Immature natural killer cell (primary cell): Measurements from ENCODE around the gene PNCK. TPM values are rescaled to one million over a fixed set of nuclear protein-coding genes. Genes with fewer than 3 reads are reported as not detected.
"Not testable (repeated sequence)": the region's sequence is repeated elsewhere in the genome, so short reads cannot be mapped to it uniquely, and the experiment has no call there.

Experiments used
- DNase-seq, 3 donors: peaks; one replicate each; pipeline ENCODE4 v3.0.0; 2022; ENCODE audit warnings: mixed read lengths in 1 of 3
- H3K27ac Mint-ChIP-seq, 6 donors: one replicate each; pipeline ENCODE4 v1.8.0; 2020; ENCODE audit warnings: mixed read lengths in 6 of 6, mild to moderate bottlenecking in 5 of 6, inconsistent platforms in 4 of 6, moderate library complexity in 3 of 6
- H3K27me3 Mint-ChIP-seq, 3 donors: one replicate each; pipeline ENCODE4 v1.8.0; 2020 to 2021; ENCODE audit warnings: low read depth in 3 of 3, mild to moderate bottlenecking in 3 of 3, mixed read lengths in 3 of 3, moderate library complexity in 3 of 3, inconsistent platforms in 1 of 3
- H3K36me3 Mint-ChIP-seq, 3 donors: one replicate each; pipeline ENCODE4 v1.8.0; 2020; ENCODE audit warnings: mixed read lengths in 3 of 3, inconsistent platforms in 2 of 3, mild to moderate bottlenecking in 2 of 3
- H3K4me1 Mint-ChIP-seq, 2 donors: one replicate each; pipeline ENCODE4 v1.8.0; 2020; ENCODE audit warnings: inconsistent platforms in 2 of 2, mild to moderate bottlenecking in 2 of 2, mixed read lengths in 2 of 2, moderate library complexity in 1 of 2
- H3K4me3 Mint-ChIP-seq, 5 donors: one replicate each; pipeline ENCODE4 v1.8.0; 2020; ENCODE audit warnings: mild to moderate bottlenecking in 5 of 5, mixed read lengths in 5 of 5, inconsistent platforms in 3 of 5, moderate library complexity in 3 of 5
- H3K9me3 Mint-ChIP-seq, 6 donors: one replicate each; pipeline ENCODE4 v1.8.0; 2020; ENCODE audit warnings: mild to moderate bottlenecking in 6 of 6, mixed read lengths in 6 of 6, inconsistent platforms in 4 of 6, moderate library complexity in 3 of 6
- polyA plus RNA-seq, 3 donors: library from polyadenylated mRNA; unstranded; fragments of 300-500 nt; fragmentation: Illumina TruSeq; gene quantifications; one replicate each; pipeline ENCODE4 v1.2.3, GENCODE V29; 2021

The PNCK gene
- polyA plus RNA-seq, 3 donors from 2014 or later, result not detected

DNA sequence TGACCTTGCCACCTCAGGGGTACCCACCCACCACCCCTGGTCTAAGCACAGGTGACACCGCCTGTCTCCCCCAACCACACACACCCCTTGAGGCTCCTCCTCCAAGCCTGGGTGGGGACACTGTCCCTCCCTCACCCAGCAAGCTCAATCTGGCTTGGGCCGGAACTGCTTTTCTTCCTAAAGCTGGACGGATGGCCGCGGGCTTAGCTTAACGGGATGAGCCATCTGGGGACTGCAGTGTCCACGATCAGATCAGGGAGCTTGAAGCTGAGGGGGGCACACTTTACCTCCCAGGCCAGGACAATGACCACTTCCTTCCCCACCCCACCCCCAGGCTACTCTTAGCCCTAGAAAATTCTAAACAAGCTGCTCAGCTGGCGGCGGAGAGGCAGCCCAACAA lies 13.1 kb upstream of the PNCK start:
- Mint-ChIP-seq H3K36me3 (no peaks in the 10 kb centered on the region), H3K27ac (no peak overlapping the region), H3K4me1 (no peaks in the 10 kb centered on the region), H3K4me3 (no peak overlapping the region), H3K27me3 (peaks cover 4 to 7% (median 4%) of the 10 kb centered on the region in 3 donors), H3K9me3 (peaks cover 0 to 2% (median 0%) of the 10 kb centered on the region in 6 donors)
- no peak for DNase-seq

GRCh38 chrX:153685751-153686696 lies 12.4 kb upstream of the PNCK start:
- Mint-ChIP-seq H3K4me3 (no peak overlapping the region), H3K27me3 (peaks cover 4 to 6% (median 4%) of the 10 kb centered on the region in 3 donors), H3K4me1 (no peaks in the 10 kb centered on the region), H3K27ac (no peak overlapping the region), H3K36me3 (no peaks in the 10 kb centered on the region), H3K9me3 (peaks cover 0 to 2% (median 0%) of the 10 kb centered on the region in 6 donors)
- no peak for DNase-seq

- no peak overlapping the region for H3K4me3 Mint-ChIP-seq
- peaks cover 0 to 2% (median 0%) of the 10 kb centered on the region in 6 donors for H3K9me3 Mint-ChIP-seq
- DNase-seq, result no peak
- H3K36me3 Mint-ChIP-seq, result no peaks in the 10 kb centered on the region
- peaks cover 2 to 4% (median 3%) of the 10 kb centered on the region in 3 donors for H3K27me3 Mint-ChIP-seq
- H3K27ac Mint-ChIP-seq, result no peak overlapping the region
- no peaks in the 10 kb centered on the region for H3K4me1 Mint-ChIP-seq
These were observed 11.5 kb upstream of the PNCK start for GRCh38 chrX:153685156-153685536.

GRCh38 chrX:153684467-153685155 lies 11.0 kb upstream of the PNCK start:
- no peak overlapping the region for H3K4me3 Mint-ChIP-seq
- peaks cover 2 to 3% (median 2%) of the 10 kb centered on the region in 3 donors for H3K27me3 Mint-ChIP-seq
- H3K36me3 Mint-ChIP-seq, result no peaks in the 10 kb centered on the region
- H3K27ac Mint-ChIP-seq, result no peak overlapping the region
- no peaks in the 10 kb centered on the region for H3K4me1 Mint-ChIP-seq
- no peak for DNase-seq
- H3K9me3 Mint-ChIP-seq, result peaks cover 0 to 2% (median 0%) of the 10 kb centered on the region in 6 donors

GRCh38 chrX:153683486-153683885 lies 9.9 kb upstream of the PNCK start:
- H3K9me3 Mint-ChIP-seq, H3K4me3 Mint-ChIP-seq, DNase-seq, H3K36me3 Mint-ChIP-seq, H3K4me1 Mint-ChIP-seq, H3K27ac Mint-ChIP-seq, H3K27me3 Mint-ChIP-seq: not testable (repeated sequence)

GRCh38 chrX:153681175-153681574 lies 7.6 kb upstream of the PNCK start:
- no peak overlapping the region for H3K4me3 Mint-ChIP-seq
- H3K4me1 Mint-ChIP-seq, result no peaks in the 10 kb centered on the region
- no peak for DNase-seq
- no peak overlapping the region for H3K27ac Mint-ChIP-seq
- peaks cover 0 to 2% (median 0%) of the 10 kb centered on the region in 6 donors for H3K9me3 Mint-ChIP-seq
- no peaks in the 10 kb centered on the region for H3K36me3 Mint-ChIP-seq
- H3K27me3 Mint-ChIP-seq, result peaks cover 0 to 4% (median 3%) of the 10 kb centered on the region in 3 donors

GRCh38 chrX:153674219-153674851 lies 722 bp upstream of the PNCK start:
- H3K27me3 Mint-ChIP-seq, result peaks cover 1 to 17% (median 6%) of the 10 kb centered on the region in 3 donors
- H3K9me3 Mint-ChIP-seq, result no peaks in the 10 kb centered on the region
- peaks cover 0 to 1% of the 10 kb centered on the region in 2 donors for H3K4me1 Mint-ChIP-seq
- H3K36me3 Mint-ChIP-seq, result no peaks in the 10 kb centered on the region
- H3K27ac Mint-ChIP-seq, result no peak overlapping the region
- H3K4me3 Mint-ChIP-seq, result peak overlapping the region in 1 of 5 donors; percentile 32
- DNase-seq, result no peak

DNA sequence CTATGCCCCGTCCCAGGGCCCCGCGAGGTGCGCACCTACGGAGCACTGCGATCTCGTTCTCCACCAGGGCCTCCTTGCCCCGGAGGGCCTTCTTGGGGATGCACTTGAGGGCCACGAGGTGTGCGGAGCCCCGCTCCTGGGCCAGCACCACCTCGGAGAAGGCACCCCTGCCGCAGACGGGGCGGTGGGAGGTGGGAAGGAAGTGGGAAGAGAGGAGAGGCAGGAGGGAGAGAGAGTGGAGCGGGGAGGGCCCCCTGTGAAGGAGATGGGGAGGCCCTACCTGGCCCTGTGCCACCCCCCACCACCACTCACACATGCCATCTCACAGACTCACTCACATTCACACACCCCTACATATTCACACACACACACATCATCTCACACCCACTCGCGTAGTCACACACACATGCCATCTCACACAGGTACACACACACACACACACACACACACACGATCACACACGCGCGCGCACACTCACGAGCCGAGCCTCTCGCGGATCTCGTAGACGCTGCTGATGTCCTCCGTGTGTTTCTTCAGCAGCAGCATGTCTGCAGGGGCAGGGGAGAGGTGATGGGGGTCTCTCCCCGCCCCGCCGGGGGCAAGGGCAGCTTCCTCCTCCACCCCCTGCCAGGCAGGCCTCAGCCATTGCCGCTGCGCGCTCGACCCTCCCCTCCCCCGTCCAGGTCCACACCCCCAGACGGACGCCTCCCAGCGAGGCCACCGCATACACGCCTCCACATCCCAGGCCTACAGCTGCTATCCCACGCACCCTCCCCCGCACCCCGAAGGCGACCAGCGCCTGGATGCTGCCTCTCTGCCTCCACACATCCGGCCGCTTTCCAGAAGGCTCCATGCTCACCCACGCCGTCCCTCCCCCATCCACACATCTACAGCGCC lies 834 bp downstream of the PNCK start:
- Mint-ChIP-seq H3K36me3 (no peaks in the 10 kb centered on the region), H3K27me3 (peaks cover 1 to 17% (median 9%) of the 10 kb centered on the region in 3 donors), H3K4me3 (no peak overlapping the region), H3K27ac (no peak overlapping the region), H3K9me3 (no peaks in the 10 kb centered on the region), H3K4me1 (peaks cover 2 to 4% of the 10 kb centered on the region in 2 donors)
- DNase-seq, result no peak

GRCh38 chrX:153671589-153672530 lies 1.8 kb downstream of the PNCK start:
- H3K4me3 Mint-ChIP-seq, result no peak overlapping the region
- H3K27me3 Mint-ChIP-seq, result peaks cover 3 to 20% (median 10%) of the 10 kb centered on the region in 3 donors
- no peaks in the 10 kb centered on the region for H3K36me3 Mint-ChIP-seq
- peaks cover 5 to 7% of the 10 kb centered on the region in 2 donors for H3K4me1 Mint-ChIP-seq
- no peak overlapping the region for H3K27ac Mint-ChIP-seq
- DNase-seq, result no peak
- H3K9me3 Mint-ChIP-seq, result no peaks in the 10 kb centered on the region

GRCh38 chrX:153670748-153671588 lies 2.6 kb downstream of the PNCK start:
- Mint-ChIP-seq H3K4me3 (no peak overlapping the region), H3K36me3 (no peaks in the 10 kb centered on the region), H3K27me3 (peaks cover 3 to 18% (median 13%) of the 10 kb centered on the region in 3 donors), H3K4me1 (peaks cover 5 to 7% of the 10 kb centered on the region in 2 donors), H3K27ac (no peak overlapping the region), H3K9me3 (no peaks in the 10 kb centered on the region)
- no peak for DNase-seq

DNA sequence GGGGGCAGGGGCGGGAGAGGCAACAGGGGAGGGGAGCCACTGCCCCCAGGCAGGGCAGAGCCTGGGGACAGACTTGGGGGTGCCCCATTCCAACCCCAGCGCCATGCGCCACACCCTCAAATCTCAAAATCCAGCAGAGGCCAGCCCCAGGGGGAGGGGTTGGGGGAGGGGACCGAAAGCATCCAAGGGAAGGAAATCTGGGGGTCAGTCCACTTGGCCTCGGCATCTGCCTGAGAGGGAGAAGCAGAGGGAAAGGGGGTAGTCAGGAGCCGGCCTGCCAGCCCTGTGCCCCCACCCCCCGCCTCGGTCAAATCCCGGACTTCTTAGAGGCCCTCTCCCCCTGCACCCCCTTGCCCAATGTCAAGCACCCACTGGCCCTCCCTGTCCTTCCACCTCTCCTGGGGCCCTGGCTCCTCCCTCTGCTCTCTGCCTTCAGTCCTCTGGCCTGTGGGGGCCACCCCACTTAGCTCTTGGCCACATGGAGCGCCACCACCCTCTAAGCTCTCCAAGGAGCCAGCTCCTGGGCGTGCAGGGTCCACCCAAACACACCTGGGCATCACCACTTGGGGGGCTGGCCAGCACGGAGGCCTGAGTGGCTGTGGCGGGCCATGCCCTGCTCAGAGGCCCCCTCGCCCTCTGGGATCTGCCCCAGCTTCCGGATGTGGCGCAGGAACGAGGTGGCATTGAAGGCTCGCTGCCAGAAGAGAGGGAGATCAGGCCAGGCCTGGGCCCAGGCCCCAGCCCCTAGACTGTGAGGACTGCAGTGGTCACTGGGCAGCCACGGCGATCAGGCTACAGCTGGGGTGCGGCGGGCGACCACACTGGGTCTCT lies 3.5 kb downstream of the PNCK start:
- peaks cover 3 to 15% (median 13%) of the 10 kb centered on the region in 3 donors for H3K27me3 Mint-ChIP-seq
- H3K36me3 Mint-ChIP-seq, result no peaks in the 10 kb centered on the region
- DNase-seq, result no peak
- H3K4me1 Mint-ChIP-seq, result peaks cover 5 to 7% of the 10 kb centered on the region in 2 donors
- no peak overlapping the region for H3K27ac Mint-ChIP-seq
- H3K9me3 Mint-ChIP-seq, result no peaks in the 10 kb centered on the region
- no peak overlapping the region for H3K4me3 Mint-ChIP-seq
